ENCODE results near the gene PLEKHH3.

Gene PLEKHH3

GRCh38 chr17:42618442-42619150 lies 58.2 kb downstream of the PLEKHH3 start:
- DNase-seq (ENCODE audit: insufficient read length, low spot score) (no peak), FAIRE-seq (no peak)
- TF ChIP-seq POLR2A (IDR thresholded peaks at IDR 0.05; ENCODE audit: low read depth, low read length), result no peak

GRCh38 chr17:42617956-42618431 lies 58.8 kb downstream of the PLEKHH3 start:
- no peak for TF ChIP-seq POLR2A (IDR thresholded peaks at IDR 0.05; ENCODE audit: low read depth, low read length)
- FAIRE-seq (no peak), DNase-seq (ENCODE audit: insufficient read length, low spot score) (no peak)
